GM18511 (cell line): ENCODE results near the gene CEP350.

Experiments used
- ATAC-seq: cut with Tn5 transposase; IDR thresholded peaks from one replicate; pipeline ENCODE4 v1.9.1; 2021; ENCODE audit warnings: mild to moderate bottlenecking, moderate library complexity; ENCODE audit not compliant: unreplicated experiment

Gene CEP350

DNA sequence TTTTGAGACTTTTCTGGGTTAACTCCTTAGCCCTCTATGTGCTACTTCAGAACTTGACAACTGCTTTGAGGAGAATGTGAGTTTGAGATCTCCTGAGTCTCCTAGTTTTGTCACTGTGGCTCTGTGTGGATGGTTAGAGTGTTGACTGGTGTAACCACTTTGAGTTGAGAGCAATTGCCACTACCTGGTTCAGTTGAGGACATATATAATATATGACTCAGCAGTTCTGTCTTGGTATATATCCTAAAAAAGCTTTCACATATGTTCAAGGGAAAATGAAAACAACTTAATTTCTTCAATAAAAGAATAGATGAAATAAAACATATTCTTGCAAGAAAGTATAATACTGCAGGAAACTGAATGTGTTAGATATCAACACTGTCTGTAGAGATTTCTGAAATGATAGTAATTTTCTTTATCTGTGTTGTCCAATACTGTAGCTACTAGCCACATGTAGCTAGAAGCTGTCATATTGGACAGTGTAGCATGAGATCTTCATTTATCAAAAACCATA is 103.3 kb downstream of the CEP350 start:
- no peak for ATAC-seq

DNA sequence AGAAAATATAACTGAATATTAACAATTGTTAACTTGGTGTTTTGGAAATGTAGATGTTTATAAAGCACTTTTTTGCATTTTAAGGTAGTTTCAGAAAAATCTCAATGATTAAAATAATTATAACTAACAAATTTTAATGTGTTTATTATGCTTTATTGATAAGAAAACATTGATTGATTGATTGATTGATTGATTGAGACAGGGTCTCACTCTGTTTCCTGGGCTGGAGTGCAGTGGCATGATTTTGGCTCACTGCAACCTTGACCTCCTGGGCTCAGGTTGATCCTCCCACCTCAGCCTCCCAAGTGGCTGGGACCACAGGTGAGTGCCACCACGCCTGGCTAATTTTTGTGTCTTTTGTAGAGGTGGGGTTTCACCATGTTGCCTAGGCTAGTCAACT is 106.4 kb downstream of the CEP350 start:
- no peak for ATAC-seq

DNA sequence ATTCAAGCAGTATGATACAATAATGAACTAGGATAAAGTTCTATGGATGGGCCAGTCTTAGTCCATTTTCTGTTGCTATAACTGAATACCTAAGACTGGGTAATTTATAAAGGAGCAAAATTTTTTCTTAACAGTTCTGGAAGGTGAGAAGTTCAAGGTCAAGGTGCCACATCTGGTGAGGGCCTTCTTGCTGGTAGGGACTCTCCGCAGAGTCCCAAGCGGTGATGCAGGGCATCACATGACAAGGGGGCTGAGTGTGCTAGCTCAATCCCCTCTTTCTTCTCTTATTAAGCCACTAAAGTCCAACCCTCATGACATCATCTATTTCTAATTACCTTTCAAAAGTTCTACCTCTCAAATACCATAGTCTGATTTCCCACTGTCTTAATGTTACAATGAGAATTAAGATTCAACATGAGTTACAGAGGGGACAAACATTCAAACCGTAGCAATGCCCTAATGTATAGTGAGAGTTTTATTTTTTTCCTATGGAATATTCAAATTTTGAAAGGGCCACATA is 107.9 kb downstream of the CEP350 start:
- ATAC-seq = no peak

DNA sequence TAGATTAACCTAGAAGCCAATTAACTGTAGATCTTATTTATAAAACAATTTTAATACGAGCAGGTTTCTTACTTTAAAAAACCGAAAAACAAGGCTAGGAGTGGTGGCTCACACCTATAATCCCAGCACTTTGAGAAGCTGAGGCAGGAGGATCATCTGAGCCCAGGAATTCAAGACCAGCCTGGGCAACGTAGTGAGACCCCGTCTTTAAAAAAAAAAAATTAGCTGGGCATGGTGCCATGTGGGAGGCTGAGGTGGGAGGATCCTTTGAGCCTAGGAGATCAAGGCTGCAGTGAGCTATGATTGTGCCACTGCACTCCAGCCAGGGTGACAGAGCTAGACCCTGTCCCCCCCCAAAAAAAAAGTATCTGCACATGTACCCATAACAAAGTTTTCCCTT is 110.8 kb downstream of the CEP350 start:
- no peak for ATAC-seq

DNA sequence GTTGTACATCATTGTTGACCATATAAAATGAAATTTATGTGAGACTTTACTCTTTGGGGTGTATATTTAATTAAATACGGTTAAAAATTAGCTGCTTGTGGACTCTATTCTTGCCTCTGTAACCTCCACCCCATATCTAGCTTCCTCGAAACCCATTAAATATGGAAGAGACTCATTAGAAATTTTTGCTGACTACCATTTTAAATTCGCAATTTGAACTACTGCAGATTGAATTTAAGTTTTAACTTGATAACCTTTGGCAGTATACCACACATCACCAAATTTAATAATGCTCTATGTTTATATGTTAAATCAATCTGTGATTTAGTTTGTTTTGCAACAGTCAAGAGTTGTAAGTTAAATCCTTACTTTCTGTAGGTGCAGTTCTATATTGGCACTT is 111.5 kb downstream of the CEP350 start:
- ATAC-seq = no peak

DNA sequence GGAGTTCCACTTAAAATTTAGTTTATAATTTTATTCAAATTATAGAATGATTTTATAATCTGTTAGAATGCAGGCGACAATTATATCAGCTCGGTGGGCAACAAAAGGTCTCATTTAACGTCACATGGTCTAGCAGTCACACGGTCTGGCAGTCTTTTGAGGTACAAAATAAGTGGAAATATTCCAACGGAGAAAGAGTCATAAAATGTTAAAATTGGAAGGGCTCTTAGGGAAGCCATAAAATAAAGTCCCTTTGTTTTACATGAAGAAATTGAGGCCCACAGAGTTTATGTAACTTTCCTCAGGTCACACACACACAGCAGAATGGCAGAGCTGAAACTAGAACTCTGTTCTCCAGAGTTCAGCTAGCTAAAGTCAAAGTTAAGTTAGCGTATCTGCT is 115.7 kb downstream of the CEP350 start:
- ATAC-seq = no peak

DNA sequence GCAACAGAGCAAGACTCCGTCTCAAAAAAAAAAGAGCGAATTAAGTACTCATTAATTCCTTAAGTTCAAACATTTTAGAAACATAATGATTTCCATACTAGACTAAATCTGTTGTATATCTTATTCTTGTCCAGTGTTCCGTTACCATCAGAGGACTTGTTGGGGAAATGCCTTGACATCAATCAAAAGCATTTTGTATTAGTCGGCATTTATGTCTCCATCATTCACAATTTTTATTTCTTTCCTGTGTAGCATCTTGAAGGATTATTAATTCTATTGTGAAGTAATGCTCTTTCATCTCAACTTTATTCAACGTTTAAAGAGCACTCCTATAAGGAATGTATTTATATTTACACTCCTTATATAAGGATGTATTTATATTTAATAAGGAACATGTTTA is 117.1 kb downstream of the CEP350 start:
- no peak for ATAC-seq

DNA sequence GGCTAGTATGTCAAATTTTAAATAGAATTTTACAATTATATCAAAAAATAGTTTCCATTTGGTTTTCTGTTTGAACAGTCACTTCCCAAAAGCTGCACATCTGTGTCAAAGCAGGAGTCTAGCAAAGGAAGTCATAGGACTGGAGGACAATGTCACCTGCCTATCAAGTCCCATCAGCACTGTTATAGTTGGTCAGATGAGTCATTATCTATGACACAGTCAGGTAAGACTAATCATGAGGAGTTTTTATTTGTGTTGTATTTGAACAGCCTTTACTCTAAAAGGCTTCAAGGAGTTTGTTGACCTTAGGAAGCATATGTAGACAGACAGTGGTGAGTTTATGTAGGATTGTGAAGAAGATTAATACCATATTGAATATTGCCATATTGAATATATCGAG is 125.8 kb downstream of the CEP350 start:
- no peak for ATAC-seq

DNA sequence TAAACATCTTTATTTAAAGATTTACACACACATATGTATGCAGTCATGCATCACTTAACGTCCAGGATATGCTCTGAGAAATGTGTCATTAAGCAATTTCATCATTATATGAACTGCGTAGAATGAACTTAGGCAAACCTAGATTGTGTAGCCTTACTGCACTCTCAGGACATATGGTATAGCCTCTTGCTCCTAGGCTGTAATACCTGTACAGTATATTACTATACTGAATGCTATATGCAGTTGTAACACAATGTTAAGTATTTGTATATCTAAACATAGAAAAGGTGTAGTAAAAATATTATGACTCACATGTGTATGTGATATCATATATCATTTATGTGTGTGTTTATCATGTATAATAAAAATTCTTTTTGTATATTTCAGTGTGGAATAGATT is 126.9 kb downstream of the CEP350 start:
- no peak for ATAC-seq

DNA sequence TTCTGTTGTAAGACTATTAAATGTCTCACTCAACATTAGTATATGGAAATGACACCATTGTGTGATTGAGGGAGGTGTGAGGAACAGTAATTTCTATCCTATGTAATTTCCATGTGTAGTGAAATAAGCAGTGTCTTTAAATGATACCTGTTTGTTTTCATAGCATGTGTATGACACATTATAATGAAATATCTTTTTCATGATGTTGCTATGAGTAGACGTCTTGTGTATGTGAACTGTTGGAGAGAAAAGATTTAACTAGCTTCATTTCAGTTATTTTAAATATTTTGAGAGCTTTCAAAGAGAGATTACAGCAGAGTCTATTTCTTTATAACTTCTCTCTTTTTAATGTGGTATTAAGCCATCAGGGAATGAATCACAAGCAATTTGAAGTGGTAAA is 128.6 kb downstream of the CEP350 start:
- ATAC-seq = no peak

DNA sequence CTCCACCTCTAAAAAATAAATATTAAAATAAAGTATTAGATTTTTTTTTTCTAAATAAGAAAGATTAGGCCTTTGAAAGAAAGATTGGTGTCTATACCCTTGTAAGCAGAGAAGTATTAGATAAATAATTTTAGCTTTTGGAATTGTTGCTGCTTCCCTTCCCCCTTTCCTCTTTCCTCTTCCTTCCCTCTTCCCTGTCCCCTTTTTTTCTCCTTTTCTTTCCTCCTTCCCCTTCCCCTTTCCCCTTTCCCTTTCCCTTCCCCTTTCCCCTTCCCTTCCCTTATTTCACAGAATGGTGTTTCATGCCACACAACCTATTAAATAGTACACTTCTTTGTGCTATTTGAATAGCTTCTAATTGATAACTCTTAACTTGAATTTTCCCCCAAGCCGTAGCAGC is 130.3 kb downstream of the CEP350 start:
- no peak for ATAC-seq

DNA sequence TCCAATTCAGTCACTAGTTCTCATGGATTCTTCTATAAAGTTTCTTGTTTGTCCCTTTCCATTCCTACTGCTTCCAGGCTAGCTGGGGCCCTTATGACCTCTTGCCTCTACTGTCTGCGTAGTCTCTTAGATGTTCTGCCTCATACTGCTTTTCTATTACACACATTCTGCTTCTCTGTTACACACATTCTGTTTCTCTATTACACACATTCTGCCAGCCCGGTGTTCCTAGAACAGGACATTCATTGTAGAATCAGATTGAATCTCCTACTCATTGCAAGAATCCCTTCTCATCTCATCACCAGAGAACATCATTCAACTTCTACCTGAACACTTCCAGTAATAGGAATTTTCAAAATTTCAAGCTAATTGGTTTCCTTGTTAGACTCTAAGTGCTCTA is 130.7 kb downstream of the CEP350 start:
- no peak for ATAC-seq

DNA sequence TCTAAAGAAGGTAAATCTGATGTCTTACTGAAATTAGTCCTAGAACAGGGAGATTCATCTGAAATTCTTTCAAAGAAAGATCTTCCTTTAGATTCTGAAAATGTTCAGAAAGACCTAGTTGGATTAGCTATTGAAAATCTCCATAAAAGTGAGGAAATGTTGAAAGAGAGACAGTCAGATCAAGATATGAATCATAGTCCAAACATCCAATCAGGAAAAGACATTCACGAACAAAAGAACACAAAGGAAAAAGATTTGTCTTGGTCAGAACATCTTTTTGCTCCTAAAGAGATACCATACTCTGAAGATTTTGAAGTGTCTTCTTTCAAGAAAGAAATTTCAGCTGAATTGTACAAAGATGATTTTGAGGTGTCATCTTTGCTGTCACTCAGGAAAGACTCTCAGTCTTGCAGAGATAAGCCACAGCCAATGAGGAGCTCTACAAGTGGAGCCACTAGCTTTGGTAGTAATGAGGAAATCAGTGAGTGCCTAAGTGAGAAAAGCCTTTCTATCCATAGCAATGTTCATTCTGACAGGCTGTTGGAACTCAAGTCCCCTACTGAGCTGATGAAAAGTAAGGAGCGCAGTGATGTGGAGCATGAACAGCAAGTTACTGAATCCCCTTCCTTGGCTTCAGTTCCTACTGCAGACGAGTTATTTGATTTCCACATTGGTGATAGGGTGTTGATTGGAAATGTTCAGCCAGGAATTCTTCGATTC is 138.5 kb downstream of the CEP350 start:
- no peak for ATAC-seq

DNA sequence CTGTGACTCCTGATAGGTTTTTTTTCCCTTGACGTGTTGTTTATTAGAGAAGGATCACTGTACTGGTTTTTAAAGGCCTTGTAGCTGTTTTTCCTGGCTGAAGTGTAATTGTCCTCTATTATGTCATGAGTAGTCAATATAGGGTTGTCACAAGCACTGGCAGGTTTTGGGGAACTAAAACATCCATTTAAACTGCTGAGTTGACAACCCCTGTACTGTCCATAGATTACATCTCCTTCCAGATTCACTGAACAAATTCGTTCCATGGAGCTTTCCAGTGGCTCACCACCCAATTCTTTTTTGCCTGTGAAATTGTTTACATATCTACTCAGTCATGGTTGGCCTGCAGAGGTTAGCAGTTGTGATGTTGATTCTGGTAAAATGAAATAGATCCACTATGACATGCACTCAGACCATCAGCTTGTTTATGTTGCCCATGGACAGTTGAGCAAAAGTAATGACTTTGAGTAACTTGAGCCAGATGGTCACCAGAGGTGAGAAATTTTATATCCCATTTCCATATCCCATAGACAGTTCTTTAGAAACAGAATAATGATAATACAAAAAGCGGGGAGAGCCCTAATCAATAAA is 140.2 kb downstream of the CEP350 start:
- ATAC-seq = no peak

DNA sequence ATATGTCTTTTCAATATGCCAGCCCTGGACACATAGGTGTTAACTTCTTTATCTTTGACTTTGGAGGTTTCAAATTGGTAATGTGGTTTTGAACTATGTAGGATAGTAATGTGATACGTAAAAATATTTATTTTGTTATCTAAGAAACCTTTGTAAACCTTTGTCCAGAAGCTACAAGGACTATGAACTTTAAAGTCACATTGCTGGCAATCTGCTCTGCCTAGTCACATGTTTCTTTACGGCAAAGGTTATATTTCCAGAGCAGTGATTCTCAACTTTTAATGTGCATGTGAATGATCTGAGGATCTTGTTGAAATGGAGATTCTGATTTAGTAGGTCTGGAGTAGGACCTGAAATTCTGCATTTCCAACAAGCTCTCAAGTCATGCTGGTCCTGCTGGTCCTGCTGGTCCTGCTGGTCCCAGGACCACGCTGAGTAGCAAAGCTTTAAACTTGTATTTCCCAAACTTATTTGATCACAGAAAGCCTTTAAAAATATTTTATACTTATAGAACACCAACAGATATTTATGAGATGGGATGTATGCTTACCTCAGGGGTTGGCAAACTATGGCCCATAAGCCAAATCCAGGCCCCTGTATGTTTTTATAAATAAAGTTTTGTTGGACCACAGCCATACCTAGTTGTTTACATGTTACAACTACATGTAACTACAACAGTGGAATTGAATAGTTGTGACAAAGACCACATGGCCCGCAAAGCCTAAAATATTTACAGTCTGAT is 142.1 kb downstream of the CEP350 start:
- ATAC-seq = no peak

DNA sequence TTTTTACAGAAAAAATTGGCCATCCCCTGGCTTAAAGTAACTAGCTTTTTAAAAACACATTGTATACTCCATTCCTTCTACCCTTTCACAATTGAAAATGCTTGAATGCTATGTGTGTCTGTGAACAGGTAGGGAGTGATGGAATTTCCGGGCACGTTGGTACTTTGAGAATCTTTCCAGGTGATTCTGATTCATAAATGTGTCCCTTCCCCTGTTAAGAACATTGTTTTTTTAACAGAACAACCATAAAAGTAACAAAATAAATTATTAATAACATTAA is 142.7 kb downstream of the CEP350 start:
- ATAC-seq = no peak

DNA sequence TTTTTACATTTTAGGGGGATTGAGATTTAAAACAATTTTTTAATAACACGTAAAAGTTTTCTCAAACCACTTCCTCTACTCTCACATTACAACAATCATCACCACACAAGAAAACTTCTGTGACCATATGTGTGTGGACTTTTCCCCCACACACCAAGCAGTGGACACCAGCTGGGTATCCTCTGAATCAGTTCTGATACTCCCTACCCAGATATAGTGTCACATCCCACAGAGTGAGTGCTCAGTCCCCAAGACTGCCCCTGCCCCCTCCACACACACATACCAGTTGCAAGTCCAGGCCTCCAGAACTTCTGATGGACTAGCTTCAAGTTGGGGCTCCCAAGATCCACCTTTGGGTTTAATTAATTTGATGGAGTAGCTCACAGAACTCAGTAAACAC is 146.8 kb downstream of the CEP350 start:
- ATAC-seq = no peak

DNA sequence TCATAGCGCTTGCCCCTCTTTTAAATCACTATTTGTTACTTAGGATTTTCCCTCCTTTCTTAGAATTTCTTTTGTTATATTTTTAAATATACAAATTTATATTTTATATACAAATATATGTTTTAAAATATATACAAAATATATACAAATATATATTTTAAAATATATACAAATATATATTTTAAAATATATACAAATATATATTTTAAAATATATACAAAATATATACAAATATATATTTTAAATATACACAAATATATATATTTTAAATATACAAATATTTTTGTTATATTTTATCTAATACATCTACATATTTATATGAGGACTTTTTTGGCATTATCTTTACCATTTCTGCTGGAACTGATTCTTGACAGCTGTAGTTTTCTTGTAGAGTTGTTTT is 149.2 kb downstream of the CEP350 start:
- ATAC-seq = no peak

DNA sequence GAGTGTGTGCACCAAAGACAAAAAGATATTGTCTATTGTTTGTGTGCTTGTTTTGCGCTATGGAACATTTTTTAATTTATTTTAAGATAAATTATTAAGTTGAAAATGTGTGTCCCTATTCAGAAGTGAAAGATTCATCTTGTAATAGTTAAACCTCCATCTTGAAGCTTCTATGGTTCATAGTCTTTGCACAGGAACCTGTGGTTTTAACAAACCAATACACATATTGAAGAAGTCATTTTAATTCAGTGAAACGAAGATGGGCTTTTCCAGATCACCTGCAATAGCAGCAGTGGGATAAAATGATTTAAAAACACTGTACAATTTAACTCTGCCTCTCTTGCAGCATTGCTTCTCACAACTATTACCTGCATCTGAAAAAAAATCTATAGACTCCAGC is 157.5 kb downstream of the CEP350 start:
- ATAC-seq = no peak

DNA sequence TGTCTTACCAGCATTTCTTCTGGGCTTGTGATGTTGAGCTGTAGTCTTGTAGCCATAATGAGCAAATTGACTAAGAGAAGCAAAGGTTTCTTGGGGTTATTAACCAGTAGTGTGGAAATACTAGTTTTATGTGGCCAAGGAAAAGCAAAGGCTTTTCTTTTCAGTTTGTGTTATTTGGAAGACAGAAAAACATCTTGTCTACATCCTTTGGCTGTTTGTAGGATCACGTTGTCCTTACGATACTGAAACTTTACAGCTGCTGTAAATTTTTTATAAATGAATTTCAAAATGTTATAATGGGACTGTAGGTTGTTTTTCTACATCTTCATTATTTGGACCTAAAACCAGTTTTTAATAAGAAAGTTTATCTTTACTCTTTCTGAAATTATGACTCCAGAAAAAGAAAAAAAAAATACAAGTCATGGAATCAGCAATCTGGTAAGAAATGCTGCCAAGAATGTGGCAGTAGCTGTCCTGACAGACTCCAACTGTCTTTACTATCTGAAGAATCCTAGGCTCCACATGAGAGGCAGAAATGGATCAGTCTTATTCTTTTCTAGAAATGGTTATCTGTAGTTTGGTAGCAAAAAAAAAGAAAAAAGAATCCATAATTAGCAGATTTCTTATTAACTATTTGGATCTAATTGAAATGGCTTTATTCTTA is 158.5 kb downstream of the CEP350 start:
- no peak for ATAC-seq

DNA sequence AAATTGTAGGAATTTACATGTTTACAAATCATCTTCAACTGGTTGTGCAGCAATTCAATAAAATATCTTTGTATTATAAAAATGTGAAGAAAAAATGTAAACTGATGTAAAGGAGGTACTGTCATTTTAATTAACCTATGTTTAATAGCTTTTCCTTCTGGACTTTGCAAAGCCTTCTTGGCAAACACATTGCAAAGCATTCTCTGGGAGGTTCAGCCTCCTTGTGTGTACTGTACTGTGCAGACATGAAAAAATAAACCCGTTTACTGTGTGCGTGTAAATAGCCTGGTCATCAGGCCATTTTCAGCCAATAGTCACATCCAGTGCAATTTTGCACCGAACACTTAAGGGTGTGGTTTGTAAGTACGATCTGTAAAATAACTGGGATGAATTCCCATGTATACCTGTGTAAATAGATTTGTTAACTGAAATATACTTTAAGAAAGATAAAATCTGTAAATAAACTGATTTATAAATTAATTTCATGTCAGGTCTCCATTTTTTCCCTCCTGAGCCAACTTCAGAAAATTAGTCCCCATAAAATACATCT is 159.9 kb downstream of the CEP350 start:
- ATAC-seq = no peak
